ENCODE measurements around the gene DCLK1. TPM values are rescaled to one million over a fixed set of nuclear protein-coding genes. Genes with fewer than 3 reads are reported as not detected.

The DCLK1 gene
- total RNA-seq, 4 donors from 2014 or later = 21.3 to 63.8 (median 40.9) TPM

DNA sequence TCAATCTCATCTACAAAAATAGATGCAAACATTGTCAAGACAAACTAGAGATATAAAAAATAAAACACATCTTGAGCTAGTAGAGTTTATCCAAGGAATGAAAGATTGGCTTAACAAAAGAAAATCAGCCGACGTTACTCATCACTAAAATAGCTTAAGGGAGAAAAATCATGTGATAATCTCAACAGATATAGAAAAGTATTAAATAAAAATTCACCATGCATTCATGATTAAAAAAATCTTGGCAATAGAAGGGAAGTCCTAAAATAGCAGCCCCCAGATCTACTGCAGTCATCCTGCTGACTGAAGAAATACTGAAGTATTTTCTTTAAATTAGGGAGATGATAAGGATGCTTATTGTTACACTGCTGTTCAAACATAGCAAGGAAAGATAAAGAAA lies 12.6 kb upstream of the DCLK1 start:
- peaks cover 0 to 7% (median 2%) of the 10 kb centered on the region in 4 donors for H3K9me3 ChIP-seq
- H3K27me3 ChIP-seq = no peaks in the 10 kb centered on the region
- no peak overlapping the region for H3K27ac ChIP-seq
- no peaks in the 10 kb centered on the region for H3K36me3 ChIP-seq
- H3K4me1 ChIP-seq = no peaks in the 10 kb centered on the region
- no peak for DNase-seq (ENCODE audit: low spot score in 2 of 2)
- no peak overlapping the region for H3K4me3 ChIP-seq
- TF ChIP-seq EP300 (IDR thresholded peaks at IDR 0.05) = no peak
- TF ChIP-seq, protein P1, sequence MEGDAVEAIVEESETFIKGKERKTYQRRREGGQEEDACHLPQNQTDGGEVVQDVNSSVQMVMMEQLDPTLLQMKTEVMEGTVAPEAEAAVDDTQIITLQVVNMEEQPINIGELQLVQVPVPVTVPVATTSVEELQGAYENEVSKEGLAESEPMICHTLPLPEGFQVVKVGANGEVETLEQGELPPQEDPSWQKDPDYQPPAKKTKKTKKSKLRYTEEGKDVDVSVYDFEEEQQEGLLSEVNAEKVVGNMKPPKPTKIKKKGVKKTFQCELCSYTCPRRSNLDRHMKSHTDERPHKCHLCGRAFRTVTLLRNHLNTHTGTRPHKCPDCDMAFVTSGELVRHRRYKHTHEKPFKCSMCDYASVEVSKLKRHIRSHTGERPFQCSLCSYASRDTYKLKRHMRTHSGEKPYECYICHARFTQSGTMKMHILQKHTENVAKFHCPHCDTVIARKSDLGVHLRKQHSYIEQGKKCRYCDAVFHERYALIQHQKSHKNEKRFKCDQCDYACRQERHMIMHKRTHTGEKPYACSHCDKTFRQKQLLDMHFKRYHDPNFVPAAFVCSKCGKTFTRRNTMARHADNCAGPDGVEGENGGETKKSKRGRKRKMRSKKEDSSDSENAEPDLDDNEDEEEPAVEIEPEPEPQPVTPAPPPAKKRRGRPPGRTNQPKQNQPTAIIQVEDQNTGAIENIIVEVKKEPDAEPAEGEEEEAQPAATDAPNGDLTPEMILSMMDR (IDR thresholded peaks at IDR 0.05) = no peak
- TF ChIP-seq POLR2A (IDR thresholded peaks at IDR 0.05) = no peak
- WGBS, 2 donors = 54 to 71% methylated on average over 2 of the region's 2 CpGs

DNA sequence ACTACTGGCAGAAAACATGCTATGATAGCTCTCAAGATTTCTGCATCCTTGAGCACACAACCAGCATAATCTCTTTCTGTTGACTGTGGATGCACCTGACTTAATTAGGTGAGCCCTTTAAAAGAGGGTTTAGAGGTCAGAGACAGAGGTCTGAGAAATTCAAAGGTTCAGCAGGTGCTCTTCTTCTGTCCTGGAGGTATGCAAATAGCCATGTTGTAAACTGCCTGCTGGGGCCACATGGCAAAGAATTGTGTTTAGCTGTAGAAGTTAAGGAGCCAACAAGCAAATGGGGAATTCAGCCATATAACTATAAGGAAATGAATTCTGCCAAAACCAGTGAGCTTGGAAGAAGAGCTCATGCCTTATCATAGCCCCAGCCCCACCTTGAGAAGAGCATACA lies 11.6 kb upstream of the DCLK1 start:
- no peaks in the 10 kb centered on the region for H3K4me1 ChIP-seq
- TF ChIP-seq EP300 (IDR thresholded peaks at IDR 0.05) = no peak
- TF ChIP-seq POLR2A (IDR thresholded peaks at IDR 0.05) = no peak
- H3K4me3 ChIP-seq = no peak overlapping the region
- H3K27ac ChIP-seq = no peak overlapping the region
- H3K27me3 ChIP-seq = no peaks in the 10 kb centered on the region
- no peak for DNase-seq (ENCODE audit: low spot score in 2 of 2)
- no peaks in the 10 kb centered on the region for H3K36me3 ChIP-seq
- peaks cover 0 to 7% (median 2%) of the 10 kb centered on the region in 4 donors for H3K9me3 ChIP-seq

DNA sequence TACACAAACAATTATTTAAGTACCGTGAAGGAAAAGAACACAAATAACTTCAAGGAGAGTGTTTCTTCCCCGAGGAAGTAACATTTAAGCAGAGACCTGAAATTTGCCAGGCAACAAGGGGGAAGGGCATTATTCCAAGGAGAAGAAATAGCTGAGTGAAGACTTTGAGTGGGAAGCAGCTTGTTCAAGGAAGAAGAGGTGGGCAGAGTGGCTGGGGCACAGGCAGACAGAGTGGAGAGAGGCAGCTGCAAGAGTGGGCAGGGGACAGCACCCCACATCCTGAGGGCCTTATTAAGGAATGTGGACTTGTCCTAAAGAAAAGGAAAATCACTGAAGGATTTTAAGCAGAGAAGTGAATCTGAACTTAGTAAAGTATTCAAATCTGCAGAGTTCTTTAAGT lies 4.7 kb upstream of the DCLK1 start:
- 72 to 81% methylated on average over 2 of the region's 2 CpGs for WGBS, 2 donors
- no peak for DNase-seq (ENCODE audit: low spot score in 2 of 2)
- Histone ChIP-seq H3K9me3 (peaks cover 0 to 4% (median 0%) of the 10 kb centered on the region in 4 donors), H3K27ac (no peak overlapping the region), H3K27me3 (no peaks in the 10 kb centered on the region), H3K4me3 (no peak overlapping the region), H3K36me3 (no peaks in the 10 kb centered on the region), H3K4me1 (peaks cover 0 to 7% (median 0%) of the 10 kb centered on the region in 4 donors)
- TF ChIP-seq POLR2A (IDR thresholded peaks at IDR 0.05) (no peak), EP300 (IDR thresholded peaks at IDR 0.05) (no peak)
- TF ChIP-seq, protein P1 (IDR thresholded peaks at IDR 0.05) = no peak

DNA sequence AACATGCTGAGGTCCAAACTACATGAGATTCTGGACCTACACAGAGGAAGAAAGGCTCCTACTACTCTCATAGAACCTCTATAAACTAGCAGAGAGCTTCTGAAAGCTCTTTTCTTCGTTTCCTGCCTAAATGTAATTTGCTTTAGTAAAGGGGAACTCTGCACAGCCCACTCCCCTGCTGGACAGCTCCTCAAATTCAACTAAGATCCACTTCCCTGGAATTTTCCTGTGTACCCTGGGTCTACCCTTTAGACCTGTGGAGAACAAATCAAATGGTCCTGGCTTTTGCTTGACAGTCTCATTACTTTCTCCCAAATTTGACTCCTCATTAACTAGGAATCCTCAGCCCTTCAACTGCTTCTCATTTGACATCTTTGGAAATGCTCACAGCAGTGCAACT lies 3.5 kb upstream of the DCLK1 start:
- Histone ChIP-seq H3K4me3 (no peak overlapping the region), H3K9me3 (no peaks in the 10 kb centered on the region), H3K27ac (no peak overlapping the region), H3K27me3 (peaks cover 0 to 4% of the 10 kb centered on the region in 2 donors), H3K4me1 (peaks cover 0 to 17% (median 0%) of the 10 kb centered on the region in 4 donors), H3K36me3 (no peaks in the 10 kb centered on the region)
- no peak for DNase-seq (ENCODE audit: low spot score in 2 of 2)
- 56% methylated on average over 1 of the region's 1 CpG for WGBS, 2 donors
- TF ChIP-seq EP300 (IDR thresholded peaks at IDR 0.05) (no peak), POLR2A (IDR thresholded peaks at IDR 0.05) (no peak)
- TF ChIP-seq, protein P1 (IDR thresholded peaks at IDR 0.05) = no peak

DNA sequence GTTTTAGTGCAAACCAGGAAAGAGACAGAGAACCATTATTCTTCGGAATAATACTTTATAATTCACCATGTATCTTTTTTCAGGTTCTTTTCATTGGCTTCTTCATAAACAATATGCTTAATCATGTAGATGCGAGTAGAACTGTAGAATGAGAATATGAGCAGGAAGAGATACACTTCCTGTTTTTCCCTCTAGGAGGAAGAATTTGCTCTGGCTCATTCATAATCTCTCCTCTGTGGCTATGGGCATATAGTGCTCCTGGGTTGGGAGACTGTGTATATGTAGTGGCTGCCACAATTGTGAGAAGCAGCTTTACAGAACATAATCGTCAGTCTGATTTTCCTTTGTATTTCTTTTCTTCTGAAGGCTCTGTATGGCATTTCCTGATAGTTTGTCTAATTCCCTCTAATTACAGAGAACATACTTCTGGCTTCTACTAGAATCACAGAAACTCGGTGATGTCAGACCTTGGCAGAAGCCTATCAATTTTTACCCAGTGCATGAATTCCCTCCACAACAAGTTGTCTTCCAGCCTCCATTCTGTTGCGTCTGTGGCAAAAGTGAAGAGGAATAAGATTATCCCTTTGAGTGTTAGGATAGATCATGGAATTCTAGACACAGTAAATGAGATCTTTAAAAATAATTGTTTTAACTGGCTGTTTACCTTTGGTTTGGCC lies 2.9 kb upstream of the DCLK1 start:
- H3K27ac ChIP-seq = no peak overlapping the region
- WGBS, 2 donors = 52 to 63% methylated on average over 5 of the region's 5 CpGs
- no peak for DNase-seq (ENCODE audit: low spot score in 2 of 2)
- H3K4me3 ChIP-seq = no peak overlapping the region
- TF ChIP-seq POLR2A (IDR thresholded peaks at IDR 0.05) (no peak), EP300 (IDR thresholded peaks at IDR 0.05) (no peak)
- TF ChIP-seq, protein P1 (IDR thresholded peaks at IDR 0.05) = no peak
- H3K27me3 ChIP-seq = peaks cover 0 to 8% of the 10 kb centered on the region in 2 donors
- no peaks in the 10 kb centered on the region for H3K36me3 ChIP-seq
- H3K4me1 ChIP-seq = peaks cover 0 to 17% (median 0%) of the 10 kb centered on the region in 4 donors
- H3K9me3 ChIP-seq = no peaks in the 10 kb centered on the region

Measured in tibial nerve (tissue), 4 donors.